ENCODE data around the gene MCF2L.
"Not testable (repeated sequence)": the region's sequence is repeated elsewhere in the genome, so short reads cannot be mapped to it uniquely, and the experiment has no call there.

Gene MCF2L

GRCh38 chr13:113096052-113096744 is 127.2 kb downstream of the MCF2L start:
- DNase-seq (ENCODE audit: low spot score), result no peak

- no peak for DNase-seq (ENCODE audit: low spot score)
These were observed 127.8 kb downstream of the MCF2L start for GRCh38 chr13:113096745-113097305.

GRCh38 chr13:113097651-113098050 is 128.6 kb downstream of the MCF2L start:
- no peak for DNase-seq (ENCODE audit: low spot score)

- no peak for DNase-seq (ENCODE audit: low spot score)
These were observed 129.2 kb downstream of the MCF2L start for GRCh38 chr13:113098162-113098732.

- no peak for DNase-seq (ENCODE audit: low spot score)
These were observed 130.1 kb downstream of the MCF2L start for GRCh38 chr13:113099142-113099541.

- not testable (repeated sequence) for DNase-seq (ENCODE audit: low spot score)
These were observed 133.3 kb downstream of the MCF2L start for GRCh38 chr13:113102302-113102701.

GRCh38 chr13:113102727-113103126 is 133.7 kb downstream of the MCF2L start:
- DNase-seq (ENCODE audit: low spot score), result no peak

GRCh38 chr13:113103646-113104045 is 134.6 kb downstream of the MCF2L start:
- no peak for DNase-seq (ENCODE audit: low spot score)

GRCh38 chr13:113105032-113105920 is 136.3 kb downstream of the MCF2L start, which contains the start of gene F7:
F7 (plus strand) TSS chr13:113105791; CDS start chr13:113105842, 51 bp downstream.
- DNase-seq (ENCODE audit: low spot score), result peak; percentile 90

- peak; percentile 53 for DNase-seq (ENCODE audit: low spot score)
These were observed 137.0 kb downstream of the MCF2L start for GRCh38 chr13:113105921-113106452.

GRCh38 chr13:113106711-113107351 is 137.8 kb downstream of the MCF2L start:
- no peak for DNase-seq (ENCODE audit: low spot score)

- not testable (repeated sequence) for DNase-seq (ENCODE audit: low spot score)
These were observed 139.5 kb downstream of the MCF2L start for GRCh38 chr13:113108521-113108920.

- DNase-seq (ENCODE audit: low spot score), result no peak
These were observed 140.4 kb downstream of the MCF2L start for GRCh38 chr13:113109151-113110047.

- DNase-seq (ENCODE audit: low spot score), result no peak
These were observed 141.2 kb downstream of the MCF2L start for GRCh38 chr13:113110048-113110851.

GRCh38 chr13:113110852-113111315 is 141.9 kb downstream of the MCF2L start:
- DNase-seq (ENCODE audit: low spot score), result no peak

GRCh38 chr13:113111821-113112220 is 142.8 kb downstream of the MCF2L start:
- not testable (repeated sequence) for DNase-seq (ENCODE audit: low spot score)

GRCh38 chr13:113112475-113112874 is 143.5 kb downstream of the MCF2L start:
- not testable (repeated sequence) for DNase-seq (ENCODE audit: low spot score)

- DNase-seq (ENCODE audit: low spot score), result no peak
These were observed 144.2 kb downstream of the MCF2L start for GRCh38 chr13:113112893-113113845.
